MG63 (cell line): ENCODE data around the gene DDX54. TPM values are rescaled to one million over a fixed set of nuclear protein-coding genes. Genes with fewer than 3 reads are reported as not detected.

Source experiments
- DNase-seq: peaks from one replicate; pipeline ENCODE4 v3.0.0-alpha.2; 2020
- H3K27me3 ChIP-seq: fragments of 250-450 bp; sonication (Bioruptor Pico); 2 replicates; pipeline ENCODE4 v1.5.1; 2020; ENCODE audit warnings: mild to moderate bottlenecking, moderate library complexity
- H3K36me3 ChIP-seq: fragments of 250-450 bp; sonication (Bioruptor Pico); 2 replicates; pipeline ENCODE4 v1.5.1; 2020; ENCODE audit warnings: mild to moderate bottlenecking, moderate library complexity
- H3K4me3 ChIP-seq: fragments of 250-450 bp; sonication (Bioruptor Pico); 2 replicates; pipeline ENCODE4 v1.5.1; 2020; ENCODE audit warnings: mild to moderate bottlenecking, moderate library complexity
- H3K9me3 ChIP-seq: fragments of 250-450 bp; sonication (Bioruptor Pico); 2 replicates; pipeline ENCODE4 v1.5.1; 2020; ENCODE audit warnings: mild to moderate bottlenecking, moderate library complexity
- total RNA-seq: library from RNA; depleted of rRNA; stranded (reverse); fragments of >200 nt; shearing (Covaris generic); gene quantifications from 2 replicates; pipeline ENCODE4 v1.2.3, GENCODE V29; 2014; ENCODE audit warnings: low replicate concordance

Gene DDX54
- total RNA-seq, 1 experiment from 2014 or later = 80.5 TPM

- Histone ChIP-seq H3K27me3 (no peaks in the 10 kb centered on the region), H3K36me3 (no peaks in the 10 kb centered on the region), H3K9me3 (no peaks in the 10 kb centered on the region), H3K4me3 (no peak overlapping the region)
- DNase-seq = no peak
Measured at GRCh38 chr12:113201187-113202177, 16.2 kb upstream of the DDX54 start.

- no peak for DNase-seq
- no peak overlapping the region for H3K4me3 ChIP-seq
- H3K9me3 ChIP-seq = no peaks in the 10 kb centered on the region
- H3K36me3 ChIP-seq = no peaks in the 10 kb centered on the region
- no peaks in the 10 kb centered on the region for H3K27me3 ChIP-seq
Measured at GRCh38 chr12:113200021-113200797, 14.9 kb upstream of the DDX54 start.

GRCh38 chr12:113198296-113198695 lies 13.0 kb upstream of the DDX54 start:
- H3K27me3 ChIP-seq = no peaks in the 10 kb centered on the region
- no peak for DNase-seq
- no peaks in the 10 kb centered on the region for H3K36me3 ChIP-seq
- no peak overlapping the region for H3K4me3 ChIP-seq
- no peaks in the 10 kb centered on the region for H3K9me3 ChIP-seq

GRCh38 chr12:113197518-113198077 lies 12.3 kb upstream of the DDX54 start:
- no peaks in the 10 kb centered on the region for H3K27me3 ChIP-seq
- peaks cover 3% of the 10 kb centered on the region; the same call in 1 of the 2 replicates for H3K36me3 ChIP-seq
- H3K9me3 ChIP-seq = no peaks in the 10 kb centered on the region
- DNase-seq = no peak
- H3K4me3 ChIP-seq = no peak overlapping the region

GRCh38 chr12:113196990-113197389 lies 11.7 kb upstream of the DDX54 start:
- no peaks in the 10 kb centered on the region for H3K27me3 ChIP-seq
- DNase-seq = peak; percentile 67
- no peaks in the 10 kb centered on the region for H3K9me3 ChIP-seq
- peaks cover 9% of the 10 kb centered on the region for H3K36me3 ChIP-seq
- H3K4me3 ChIP-seq = no peak overlapping the region

- Histone ChIP-seq H3K27me3 (no peaks in the 10 kb centered on the region), H3K36me3 (peaks cover 13% of the 10 kb centered on the region), H3K9me3 (no peaks in the 10 kb centered on the region), H3K4me3 (no peak overlapping the region)
- no peak for DNase-seq
Measured at GRCh38 chr12:113196582-113196981, 11.3 kb upstream of the DDX54 start.

- Histone ChIP-seq H3K4me3 (no peak overlapping the region), H3K27me3 (no peaks in the 10 kb centered on the region), H3K36me3 (peaks cover 23% of the 10 kb centered on the region), H3K9me3 (no peaks in the 10 kb centered on the region)
- no peak for DNase-seq
Measured at GRCh38 chr12:113195598-113195997, 10.3 kb upstream of the DDX54 start.

GRCh38 chr12:113194971-113195391 lies 9.7 kb upstream of the DDX54 start:
- DNase-seq = peak; percentile 38
- Histone ChIP-seq H3K36me3 (peaks cover 23% of the 10 kb centered on the region), H3K4me3 (no peak overlapping the region)

GRCh38 chr12:113191227-113191626 lies 5.9 kb upstream of the DDX54 start:
- no peak for DNase-seq
- H3K9me3 ChIP-seq = no peaks in the 10 kb centered on the region
- H3K4me3 ChIP-seq = no peak overlapping the region
- peaks cover 45% of the 10 kb centered on the region for H3K36me3 ChIP-seq
- H3K27me3 ChIP-seq = no peaks in the 10 kb centered on the region

More at GRCh38 chr12:113194971-113195391, 9.7 kb upstream of the DDX54 start:
- Histone ChIP-seq H3K27me3 (no peaks in the 10 kb centered on the region), H3K9me3 (no peaks in the 10 kb centered on the region)

GRCh38 chr12:113190761-113191160 lies 5.5 kb upstream of the DDX54 start:
- no peaks in the 10 kb centered on the region for H3K27me3 ChIP-seq
- H3K4me3 ChIP-seq = no peak overlapping the region
- DNase-seq = peak; percentile 34
- H3K9me3 ChIP-seq = no peaks in the 10 kb centered on the region
- H3K36me3 ChIP-seq = peaks cover 45% of the 10 kb centered on the region

- DNase-seq = no peak
- Histone ChIP-seq H3K27me3 (no peaks in the 10 kb centered on the region), H3K36me3 (peaks cover 49% of the 10 kb centered on the region), H3K9me3 (no peaks in the 10 kb centered on the region), H3K4me3 (no peak overlapping the region)
Measured at GRCh38 chr12:113189361-113189760, 4.1 kb upstream of the DDX54 start.

- Histone ChIP-seq H3K27me3 (no peaks in the 10 kb centered on the region), H3K9me3 (no peaks in the 10 kb centered on the region), H3K4me3 (peak overlapping the region; percentile 93), H3K36me3 (peaks cover 53% of the 10 kb centered on the region)
- DNase-seq = no peak
Measured at GRCh38 chr12:113186666-113187325, 1.5 kb upstream of the DDX54 start.

GRCh38 chr12:113186033-113186365 lies 721 bp upstream of the DDX54 start:
- no peak for DNase-seq
- Histone ChIP-seq H3K9me3 (no peaks in the 10 kb centered on the region), H3K27me3 (no peaks in the 10 kb centered on the region), H3K36me3 (peaks cover 46% of the 10 kb centered on the region), H3K4me3 (peak overlapping the region; percentile 93)

- Histone ChIP-seq H3K9me3 (no peaks in the 10 kb centered on the region), H3K27me3 (no peaks in the 10 kb centered on the region), H3K4me3 (peak overlapping the region; percentile 93), H3K36me3 (peaks cover 53% of the 10 kb centered on the region)
- peak; percentile 91 for DNase-seq
Measured at GRCh38 chr12:113184900-113185179, 438 bp downstream of the DDX54 start.

GRCh38 chr12:113184098-113184899 lies 979 bp downstream of the DDX54 start:
- Histone ChIP-seq H3K4me3 (peak overlapping the region; percentile 93), H3K27me3 (no peaks in the 10 kb centered on the region), H3K36me3 (peaks cover 57% of the 10 kb centered on the region), H3K9me3 (no peaks in the 10 kb centered on the region)
- DNase-seq = no peak

- no peaks in the 10 kb centered on the region for H3K27me3 ChIP-seq
- H3K9me3 ChIP-seq = no peaks in the 10 kb centered on the region
- H3K36me3 ChIP-seq = peaks cover 59% of the 10 kb centered on the region
- no peak overlapping the region for H3K4me3 ChIP-seq
- no peak for DNase-seq
Measured at GRCh38 chr12:113183030-113183589, 2.2 kb downstream of the DDX54 start.
